ENCODE measurements around the gene PLEKHM3. TPM values are rescaled to one million over a fixed set of nuclear protein-coding genes. Genes with fewer than 3 reads are reported as not detected.

PLEKHM3 gene
- total and polyA plus RNA-seq, 2 of the 13 experiments (the other 11 are each of a cell fraction or from before 2014, with no cell fraction given) = 4.5 to 4.7 TPM

GRCh38 chr2:207815254-207815653 is 210.1 kb downstream of the PLEKHM3 start (continued):
- TF ChIP-seq, protein P1, sequence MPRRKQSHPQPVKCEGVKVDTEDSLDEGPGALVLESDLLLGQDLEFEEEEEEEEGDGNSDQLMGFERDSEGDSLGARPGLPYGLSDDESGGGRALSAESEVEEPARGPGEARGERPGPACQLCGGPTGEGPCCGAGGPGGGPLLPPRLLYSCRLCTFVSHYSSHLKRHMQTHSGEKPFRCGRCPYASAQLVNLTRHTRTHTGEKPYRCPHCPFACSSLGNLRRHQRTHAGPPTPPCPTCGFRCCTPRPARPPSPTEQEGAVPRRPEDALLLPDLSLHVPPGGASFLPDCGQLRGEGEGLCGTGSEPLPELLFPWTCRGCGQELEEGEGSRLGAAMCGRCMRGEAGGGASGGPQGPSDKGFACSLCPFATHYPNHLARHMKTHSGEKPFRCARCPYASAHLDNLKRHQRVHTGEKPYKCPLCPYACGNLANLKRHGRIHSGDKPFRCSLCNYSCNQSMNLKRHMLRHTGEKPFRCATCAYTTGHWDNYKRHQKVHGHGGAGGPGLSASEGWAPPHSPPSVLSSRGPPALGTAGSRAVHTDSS (CRISPR knock-in tag; conservative IDR thresholded peaks at IDR 0.05) = no peak
- TF ChIP-seq ZBTB1 (CRISPR knock-in tag; IDR thresholded peaks at IDR 0.05; ENCODE audit: borderline replicate concordance) (no peak), ZNF790 (CRISPR knock-in tag; IDR thresholded peaks at IDR 0.05; ENCODE audit: borderline replicate concordance) (no peak), ERF (CRISPR knock-in tag; IDR thresholded peaks at IDR 0.05) (no peak), IKZF4 (CRISPR knock-in tag; IDR thresholded peaks at IDR 0.05; ENCODE audit: borderline replicate concordance, low read depth, not compliant biosample characterization) (no peak), ZNF317 (CRISPR knock-in tag; IDR thresholded peaks at IDR 0.05) (no peak; the same call in 1 of the 2 replicates), GMEB1 (CRISPR knock-in tag; IDR thresholded peaks at IDR 0.05; ENCODE audit: borderline replicate concordance) (no peak), SOX13 (IDR thresholded peaks at IDR 0.05) (no peak), SOX13 (CRISPR knock-in tag; conservative IDR thresholded peaks at IDR 0.05 in 1 of 2, IDR thresholded peaks at IDR 0.05 in 1 of 2) (peak in 1 of 2 experiments; percentile 45; a peak in 2 of 4 replicates), FOXO1 (CRISPR knock-in tag; IDR thresholded peaks at IDR 0.05) (no peak), SMARCC2 (IDR thresholded peaks at IDR 0.05) (no peak)
- TF ChIP-seq, protein P2, sequence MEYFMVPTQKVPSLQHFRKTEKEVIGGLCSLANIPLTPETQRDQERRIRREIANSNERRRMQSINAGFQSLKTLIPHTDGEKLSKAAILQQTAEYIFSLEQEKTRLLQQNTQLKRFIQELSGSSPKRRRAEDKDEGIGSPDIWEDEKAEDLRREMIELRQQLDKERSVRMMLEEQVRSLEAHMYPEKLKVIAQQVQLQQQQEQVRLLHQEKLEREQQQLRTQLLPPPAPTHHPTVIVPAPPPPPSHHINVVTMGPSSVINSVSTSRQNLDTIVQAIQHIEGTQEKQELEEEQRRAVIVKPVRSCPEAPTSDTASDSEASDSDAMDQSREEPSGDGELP (IDR thresholded peaks at IDR 0.05; ENCODE audit: borderline replicate concordance, low read depth) = no peak

Data from HepG2 (cell line).